ENCODE data around the gene CSRP2.

CSRP2 gene

GRCh38 chr12:76859611-76860010, 19.2 kb downstream of the CSRP2 start:
- no peak for DNase-seq

GRCh38 chr12:76856018-76856644, 22.7 kb downstream of the CSRP2 start:
- no peak for DNase-seq

GRCh38 chr12:76855271-76855670, 23.5 kb downstream of the CSRP2 start:
- DNase-seq, result no peak

- no peak for DNase-seq
Measured at GRCh38 chr12:76852106-76852505, 26.7 kb downstream of the CSRP2 start.

- DNase-seq, result no peak
Measured at GRCh38 chr12:76848132-76848531, 30.7 kb downstream of the CSRP2 start.

GRCh38 chr12:76847260-76847659, 31.6 kb downstream of the CSRP2 start:
- no peak for DNase-seq

GRCh38 chr12:76836633-76837032, 42.2 kb downstream of the CSRP2 start:
- DNase-seq, result no peak

- no peak for DNase-seq
Measured at GRCh38 chr12:76830436-76830835, 48.4 kb downstream of the CSRP2 start.

- no peak for DNase-seq
Measured at GRCh38 chr12:76820888-76821482, 57.8 kb downstream of the CSRP2 start.

- DNase-seq, result no peak
Measured at GRCh38 chr12:76813972-76814371, 64.8 kb downstream of the CSRP2 start.

GRCh38 chr12:76813265-76813664, 65.6 kb downstream of the CSRP2 start:
- no peak for DNase-seq

GRCh38 chr12:76811976-76812375, 66.8 kb downstream of the CSRP2 start:
- no peak for DNase-seq

- no peak for DNase-seq
Measured at GRCh38 chr12:76810671-76811419, 68.0 kb downstream of the CSRP2 start.
